Progenitor cell of endocrine pancreas (in vitro differentiated cells): ENCODE measurements around the gene TDG. TPM values are rescaled to one million over a fixed set of nuclear protein-coding genes. Genes with fewer than 3 reads are reported as not detected.

Experiments used
- DNase-seq: peaks from one replicate; pipeline ENCODE4 v3.0.0; 2021; ENCODE audit warnings: low spot score; ENCODE audit not compliant: unreplicated experiment
- H3K27ac Mint-ChIP-seq: 2 replicates; pipeline ENCODE4 v1.8.0; 2021; ENCODE audit warnings: mild to moderate bottlenecking, moderate library complexity, mixed read lengths
- H3K27me3 Mint-ChIP-seq: 2 replicates; pipeline ENCODE4 v1.8.0; 2021; ENCODE audit warnings: mixed read lengths
- H3K36me3 Mint-ChIP-seq: 2 replicates; pipeline ENCODE4 v1.8.0; 2022; ENCODE audit warnings: mixed read lengths; ENCODE audit not compliant: insufficient read depth
- H3K4me1 Mint-ChIP-seq: 2 replicates; pipeline ENCODE4 v1.8.0; 2021; ENCODE audit warnings: low read depth, mixed read lengths
- H3K4me3 Mint-ChIP-seq: 2 replicates; pipeline ENCODE4 v1.8.0; 2021; ENCODE audit warnings: low read depth, mild to moderate bottlenecking, moderate library complexity, mixed read lengths
- H3K9me3 Mint-ChIP-seq: 2 replicates; pipeline ENCODE4 v1.8.0; 2021; ENCODE audit warnings: low read depth, mixed read lengths
- CTCF ChIP-seq: fragments of 200-600 bp; sonication (generic); IDR thresholded peaks from one replicate; pipeline ENCODE4 v1.5.0; 2021; ENCODE audit warnings: antibody characterized with exemption, mild to moderate bottlenecking; ENCODE audit not compliant: unreplicated experiment
- total RNA-seq: library from RNA; stranded (reverse); gene quantifications from 2 replicates; pipeline ENCODE4 v1.2.1, GENCODE V29; 2021

TDG gene
- total RNA-seq, 1 donor from 2014 or later: 52.9 TPM

GRCh38 chr12:103962493-103962892, 3.2 kb upstream of the TDG start:
- no peak for TF ChIP-seq CTCF
- Mint-ChIP-seq H3K9me3 (no peaks in the 10 kb centered on the region), H3K27ac (no peak overlapping the region), H3K36me3 (no peaks in the 10 kb centered on the region), H3K4me1 (peaks cover 33% of the 10 kb centered on the region), H3K27me3 (no peaks in the 10 kb centered on the region), H3K4me3 (no peak overlapping the region)
- DNase-seq: no peak

GRCh38 chr12:103964805-103965204, 867 bp upstream of the TDG start:
- H3K9me3 Mint-ChIP-seq: no peaks in the 10 kb centered on the region
- peak overlapping the region; percentile 96 for H3K4me3 Mint-ChIP-seq
- peaks cover 32% of the 10 kb centered on the region for H3K4me1 Mint-ChIP-seq
- H3K36me3 Mint-ChIP-seq: peaks cover 6% of the 10 kb centered on the region
- TF ChIP-seq CTCF: no peak
- H3K27ac Mint-ChIP-seq: peak overlapping the region; percentile 99
- no peak for DNase-seq
- H3K27me3 Mint-ChIP-seq: no peaks in the 10 kb centered on the region

- H3K27me3 Mint-ChIP-seq: no peaks in the 10 kb centered on the region
- peak overlapping the region; percentile 99 for H3K27ac Mint-ChIP-seq
- no peak for DNase-seq
- peak overlapping the region; percentile 96 for H3K4me3 Mint-ChIP-seq
- H3K9me3 Mint-ChIP-seq: no peaks in the 10 kb centered on the region
- H3K4me1 Mint-ChIP-seq: peaks cover 32% of the 10 kb centered on the region
- no peak for TF ChIP-seq CTCF
- H3K36me3 Mint-ChIP-seq: peaks cover 6% of the 10 kb centered on the region
Observed at GRCh38 chr12:103965255-103965589, 450 bp upstream of the TDG start.

- H3K9me3 Mint-ChIP-seq: no peaks in the 10 kb centered on the region
Observed at GRCh38 chr12:103966736-103967135, 1.1 kb downstream of the TDG start.

GRCh38 chr12:103969391-103969790, 3.7 kb downstream of the TDG start:
- DNase-seq: no peak
- H3K4me3 Mint-ChIP-seq: no peak overlapping the region
- H3K36me3 Mint-ChIP-seq: peaks cover 10% of the 10 kb centered on the region
- no peak for TF ChIP-seq CTCF
- peak overlapping the region; percentile 30 for H3K27ac Mint-ChIP-seq
- H3K27me3 Mint-ChIP-seq: no peaks in the 10 kb centered on the region
- H3K4me1 Mint-ChIP-seq: peaks cover 26% of the 10 kb centered on the region
- no peaks in the 10 kb centered on the region for H3K9me3 Mint-ChIP-seq

More at GRCh38 chr12:103966736-103967135, 1.1 kb downstream of the TDG start:
- peaks cover 32% of the 10 kb centered on the region for H3K4me1 Mint-ChIP-seq
- H3K27ac Mint-ChIP-seq: peak overlapping the region; percentile 99
- peak overlapping the region; percentile 96 for H3K4me3 Mint-ChIP-seq
- DNase-seq: no peak
- H3K27me3 Mint-ChIP-seq: no peaks in the 10 kb centered on the region
- TF ChIP-seq CTCF: no peak
- H3K36me3 Mint-ChIP-seq: peaks cover 6% of the 10 kb centered on the region
